Osteocyte (in vitro differentiated cells): ENCODE results near the gene CTNNA2. TPM values are rescaled to one million over a fixed set of nuclear protein-coding genes. Genes with fewer than 3 reads are reported as not detected.

Experiments
- DNase-seq: peaks from one replicate; pipeline ENCODE4 v3.0.0; 2021; ENCODE audit warnings: mixed read lengths; ENCODE audit not compliant: unreplicated experiment; ENCODE audit errors: extremely low spot score
- H3K27ac Mint-ChIP-seq: one replicate; pipeline ENCODE4 v1.8.0; 2021; ENCODE audit warnings: mild to moderate bottlenecking, mixed read lengths; ENCODE audit not compliant: unreplicated experiment
- H3K27me3 Mint-ChIP-seq: one replicate; pipeline ENCODE4 v1.8.0; 2021; ENCODE audit warnings: mixed read lengths; ENCODE audit not compliant: unreplicated experiment
- H3K36me3 Mint-ChIP-seq: one replicate; pipeline ENCODE4 v1.8.0; 2021; ENCODE audit warnings: mixed read lengths; ENCODE audit not compliant: unreplicated experiment
- H3K4me1 Mint-ChIP-seq: one replicate; pipeline ENCODE4 v1.8.0; 2021; ENCODE audit warnings: mixed read lengths; ENCODE audit not compliant: unreplicated experiment
- H3K4me3 Mint-ChIP-seq: one replicate; pipeline ENCODE4 v1.8.0; 2021; ENCODE audit warnings: mild to moderate bottlenecking, moderate library complexity, mixed read lengths; ENCODE audit not compliant: unreplicated experiment
- H3K9me3 Mint-ChIP-seq: one replicate; pipeline ENCODE4 v1.8.0; 2021; ENCODE audit warnings: mixed read lengths; ENCODE audit not compliant: unreplicated experiment
- total RNA-seq: library from RNA; stranded (reverse); gene quantifications from 2 replicates; pipeline ENCODE4 v1.2.1, GENCODE V29; 2021
- TF ChIP-seq, protein P1 (sequence below): fragments of 200-600 bp; sonication (generic); IDR thresholded peaks from 2 replicates; pipeline ENCODE4 v1.5.0; 2021; ENCODE audit warnings: antibody characterized with exemption, mild to moderate bottlenecking, moderate library complexity

Gene CTNNA2
- total RNA-seq, 1 donor from 2014 or later = not detected

DNA sequence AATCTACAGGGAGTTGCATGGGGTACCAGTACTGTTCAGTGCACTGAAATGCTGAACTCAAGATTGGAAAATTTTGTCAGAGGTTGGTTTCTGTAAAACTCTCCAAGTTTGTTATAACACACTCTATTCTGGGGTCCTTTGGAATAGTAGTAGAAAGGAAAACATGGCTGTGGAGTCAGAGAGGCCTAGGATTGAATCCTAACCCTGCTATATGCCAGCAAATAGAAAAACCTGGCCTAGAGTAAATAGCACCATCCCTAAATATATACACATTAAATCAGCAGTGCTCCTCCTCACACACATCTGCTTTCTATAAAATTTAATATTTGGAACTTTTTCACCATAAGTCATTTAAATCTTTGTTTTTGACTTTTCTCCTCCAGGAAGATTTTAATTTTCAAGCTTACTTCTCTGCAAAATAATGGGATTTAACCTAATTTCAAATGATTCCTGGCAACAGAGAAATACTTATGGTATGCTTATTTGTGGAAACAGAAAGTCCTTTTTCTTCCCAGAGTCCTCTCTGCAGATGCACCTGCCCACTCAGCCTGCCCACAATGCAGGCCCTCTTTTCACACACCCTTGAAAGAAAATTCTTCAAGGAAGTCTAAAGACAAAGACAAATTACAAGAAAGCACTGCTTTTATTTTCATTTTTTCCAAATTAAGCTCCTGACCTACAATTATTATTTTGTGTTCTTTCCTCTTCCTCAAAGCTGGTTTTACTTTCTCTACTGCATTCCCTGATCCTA is 989.2 kb downstream of the CTNNA2 start:
- Mint-ChIP-seq H3K27ac (no peak overlapping the region), H3K36me3 (no peaks in the 10 kb centered on the region), H3K27me3 (no peaks in the 10 kb centered on the region), H3K4me1 (no peaks in the 10 kb centered on the region), H3K4me3 (no peak overlapping the region), H3K9me3 (no peaks in the 10 kb centered on the region)
- TF ChIP-seq, protein P1, sequence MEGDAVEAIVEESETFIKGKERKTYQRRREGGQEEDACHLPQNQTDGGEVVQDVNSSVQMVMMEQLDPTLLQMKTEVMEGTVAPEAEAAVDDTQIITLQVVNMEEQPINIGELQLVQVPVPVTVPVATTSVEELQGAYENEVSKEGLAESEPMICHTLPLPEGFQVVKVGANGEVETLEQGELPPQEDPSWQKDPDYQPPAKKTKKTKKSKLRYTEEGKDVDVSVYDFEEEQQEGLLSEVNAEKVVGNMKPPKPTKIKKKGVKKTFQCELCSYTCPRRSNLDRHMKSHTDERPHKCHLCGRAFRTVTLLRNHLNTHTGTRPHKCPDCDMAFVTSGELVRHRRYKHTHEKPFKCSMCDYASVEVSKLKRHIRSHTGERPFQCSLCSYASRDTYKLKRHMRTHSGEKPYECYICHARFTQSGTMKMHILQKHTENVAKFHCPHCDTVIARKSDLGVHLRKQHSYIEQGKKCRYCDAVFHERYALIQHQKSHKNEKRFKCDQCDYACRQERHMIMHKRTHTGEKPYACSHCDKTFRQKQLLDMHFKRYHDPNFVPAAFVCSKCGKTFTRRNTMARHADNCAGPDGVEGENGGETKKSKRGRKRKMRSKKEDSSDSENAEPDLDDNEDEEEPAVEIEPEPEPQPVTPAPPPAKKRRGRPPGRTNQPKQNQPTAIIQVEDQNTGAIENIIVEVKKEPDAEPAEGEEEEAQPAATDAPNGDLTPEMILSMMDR = no peak
- no peak for DNase-seq

DNA sequence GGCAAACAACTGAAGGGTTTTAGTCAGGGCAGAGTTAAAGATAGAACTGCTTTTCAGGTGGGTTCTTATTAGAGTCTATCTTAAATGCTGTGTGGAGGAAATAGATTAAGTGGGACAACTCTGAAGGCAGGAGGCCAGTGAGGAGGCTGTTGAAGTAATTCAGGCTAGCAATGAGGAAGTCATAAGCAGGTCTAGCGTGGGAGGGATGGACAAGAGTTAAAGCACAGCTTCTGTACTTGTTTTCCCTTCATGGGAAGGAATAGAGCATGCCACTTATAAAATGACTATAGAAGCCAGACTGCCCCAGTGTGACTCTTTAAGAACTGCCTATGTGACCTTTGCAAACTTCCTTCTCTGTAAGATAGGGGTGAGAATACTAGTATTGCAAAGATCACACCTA is 993.7 kb downstream of the CTNNA2 start:
- Mint-ChIP-seq H3K4me3 (no peak overlapping the region), H3K4me1 (no peaks in the 10 kb centered on the region), H3K9me3 (peaks cover 8% of the 10 kb centered on the region), H3K27ac (no peak overlapping the region), H3K36me3 (no peaks in the 10 kb centered on the region), H3K27me3 (no peaks in the 10 kb centered on the region)
- DNase-seq = no peak
- TF ChIP-seq, protein P1 = no peak

DNA sequence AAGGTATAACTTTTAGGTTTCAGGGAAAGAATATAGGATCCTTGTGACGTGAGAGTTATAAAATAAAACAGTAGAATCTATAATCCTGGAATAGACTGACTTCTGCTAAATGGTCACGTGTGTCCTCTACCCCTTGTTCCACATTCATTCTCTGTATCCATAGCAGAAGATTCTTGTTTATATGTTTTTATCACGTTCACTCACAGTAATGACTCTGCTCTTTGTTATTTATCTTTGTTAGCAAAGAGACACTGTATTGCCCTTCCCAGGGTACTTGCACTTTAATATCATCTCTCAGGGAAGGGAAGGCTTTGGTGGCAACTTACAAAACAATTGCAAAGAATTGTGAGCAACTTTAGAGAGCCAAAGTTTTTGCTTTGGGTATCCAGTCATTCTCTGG is 997.9 kb downstream of the CTNNA2 start:
- H3K4me1 Mint-ChIP-seq = no peaks in the 10 kb centered on the region
- no peaks in the 10 kb centered on the region for H3K36me3 Mint-ChIP-seq
- no peak for DNase-seq
- H3K9me3 Mint-ChIP-seq = peaks cover 21% of the 10 kb centered on the region
- no peaks in the 10 kb centered on the region for H3K27me3 Mint-ChIP-seq
- no peak overlapping the region for H3K27ac Mint-ChIP-seq
- H3K4me3 Mint-ChIP-seq = no peak overlapping the region
- TF ChIP-seq, protein P1 = no peak

DNA sequence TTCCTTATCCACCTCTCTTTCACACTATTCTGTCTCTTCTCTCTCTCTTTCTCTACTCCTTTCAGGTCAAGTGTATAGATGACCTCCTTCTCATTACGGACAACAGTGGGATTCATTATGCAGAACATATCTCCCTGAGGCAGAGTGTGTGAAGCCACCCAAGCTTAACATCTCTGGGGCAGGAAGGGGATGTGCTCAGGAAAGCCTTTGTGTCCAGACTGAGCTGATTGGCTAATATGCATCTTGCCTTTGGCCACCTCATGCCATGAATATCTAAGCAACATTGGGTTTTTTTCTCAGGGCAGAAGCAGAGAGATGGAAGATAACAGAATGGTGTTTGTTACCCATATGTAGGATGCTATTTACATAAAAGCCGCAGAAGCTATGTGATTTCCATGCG is 1003.1 kb downstream of the CTNNA2 start:
- DNase-seq = no peak
- TF ChIP-seq, protein P1 = no peak
- Mint-ChIP-seq H3K9me3 (peaks cover 18% of the 10 kb centered on the region), H3K4me1 (no peaks in the 10 kb centered on the region), H3K4me3 (no peak overlapping the region), H3K27me3 (no peaks in the 10 kb centered on the region), H3K36me3 (no peaks in the 10 kb centered on the region), H3K27ac (no peak overlapping the region)

DNA sequence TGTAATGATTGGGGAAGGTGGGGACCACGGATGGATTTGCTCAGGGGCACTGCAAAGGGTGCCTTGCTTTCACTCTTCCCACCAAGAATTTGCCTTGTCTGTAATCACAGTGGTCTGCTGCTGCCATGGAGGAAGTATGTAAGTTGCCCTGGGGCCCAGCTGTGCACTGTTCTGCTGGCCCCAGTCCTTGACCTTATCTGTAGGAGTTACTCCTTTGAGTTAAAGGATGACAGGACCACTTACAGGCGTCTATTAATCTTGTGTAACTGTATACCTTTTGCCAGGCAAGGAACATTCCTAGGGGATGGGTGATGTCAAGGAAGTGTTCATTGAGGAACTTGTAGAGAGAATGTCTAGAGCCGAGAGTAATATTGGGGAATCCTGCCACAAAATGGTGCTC is 1004.5 kb downstream of the CTNNA2 start:
- TF ChIP-seq, protein P1 = no peak
- Mint-ChIP-seq H3K4me3 (no peak overlapping the region), H3K27ac (no peak overlapping the region), H3K9me3 (peaks cover 10% of the 10 kb centered on the region), H3K36me3 (no peaks in the 10 kb centered on the region), H3K4me1 (no peaks in the 10 kb centered on the region), H3K27me3 (no peaks in the 10 kb centered on the region)
- no peak for DNase-seq
